Liver (tissue), 3 donors: Measurements from ENCODE around the gene TM4SF1.

Source experiments
- ATF3 ChIP-seq: IDR thresholded peaks from 2 replicates; pipeline ENCODE4 v1.6.1; 2016; ENCODE audit warnings: antibody characterized with exemption
- CTCF ChIP-seq: fragments of 150-350 bp; IDR thresholded peaks from 2 replicates; pipeline ENCODE4 v1.5.1; 2017; ENCODE audit warnings: improper control_type of control experiment, low read depth, low read length; ENCODE audit not compliant: missing input control
- MAX ChIP-seq: IDR thresholded peaks from 2 replicates; pipeline ENCODE4 v1.6.1; 2016; ENCODE audit warnings: antibody characterized with exemption
- RAD21 ChIP-seq, 2 donors: IDR thresholded peaks; 2 replicates each; pipeline ENCODE4 v1.6.1; 2016; ENCODE audit warnings: antibody characterized with exemption in 2 of 2, mild to moderate bottlenecking in 2 of 2
- REST ChIP-seq: IDR thresholded peaks from 2 replicates; pipeline ENCODE4 v1.6.1; 2016; ENCODE audit warnings: antibody characterized with exemption, mild to moderate bottlenecking
- RXRA ChIP-seq, 2 donors: IDR thresholded peaks; 2 replicates each; pipeline ENCODE4 v1.6.1; 2017 to 2018; ENCODE audit warnings: antibody characterized with exemption in 2 of 2, mild to moderate bottlenecking in 1 of 2
- SP1 ChIP-seq: IDR thresholded peaks from 2 replicates; pipeline ENCODE4 v1.6.1; 2018; ENCODE audit warnings: antibody characterized with exemption, mild to moderate bottlenecking
- TAF1 ChIP-seq: conservative IDR thresholded peaks from 2 replicates; pipeline ENCODE4 v1.6.1; 2016; ENCODE audit warnings: antibody characterized with exemption, mild to moderate bottlenecking
- donor health status: healthy.
- donor health status: healthy.

- TF ChIP-seq MAX (no peak), CTCF (no peak), REST (no peak), RAD21 (IDR thresholded peaks at IDR 0.05) (no peak), TAF1 (no peak), ATF3 (no peak), RXRA (IDR thresholded peaks at IDR 0.05) (no peak), SP1 (no peak)
These were observed 5.1 kb upstream of the TM4SF1 start for GRCh38 chr3:149382518-149382917.
